Esophagus squamous epithelium (tissue), 4 donors: ENCODE results near the gene GALNT7.

Experiments
- CTCF ChIP-seq, 6 experiments: fragments of 450-650 bp in 4 of 6; fragments of 200-600 bp in 2 of 6; sonication (generic) in 2 of 6; IDR thresholded peaks; one replicate each; pipeline ENCODE4 v1.5.1; 2016 to 2019; ENCODE audit warnings: antibody characterized with exemption in 6 of 6, mild to moderate bottlenecking in 4 of 6, moderate library complexity in 4 of 6
- POLR2A ChIP-seq, 4 donors: fragments of 450-650 bp; IDR thresholded peaks; one replicate each; pipeline ENCODE4 v1.6.1; 2017; ENCODE audit warnings: antibody characterized with exemption in 4 of 4, mild to moderate bottlenecking in 4 of 4, moderate library complexity in 3 of 4

GRCh38 chr4:173217075-173217474 is 48.5 kb downstream of the GALNT7 start:
- TF ChIP-seq CTCF (IDR thresholded peaks at IDR 0.05) (no peak), POLR2A (IDR thresholded peaks at IDR 0.05) (no peak)
